ENCODE data around the gene ARHGAP12. TPM values are rescaled to one million over a fixed set of nuclear protein-coding genes. Genes with fewer than 3 reads are reported as not detected.
"Not testable (repeated sequence)": the region's sequence is repeated elsewhere in the genome, so short reads cannot be mapped to it uniquely, and the experiment has no call there.

Gene ARHGAP12
- total RNA-seq, 1 experiment from 2014 or later = 25.8 TPM

DNA sequence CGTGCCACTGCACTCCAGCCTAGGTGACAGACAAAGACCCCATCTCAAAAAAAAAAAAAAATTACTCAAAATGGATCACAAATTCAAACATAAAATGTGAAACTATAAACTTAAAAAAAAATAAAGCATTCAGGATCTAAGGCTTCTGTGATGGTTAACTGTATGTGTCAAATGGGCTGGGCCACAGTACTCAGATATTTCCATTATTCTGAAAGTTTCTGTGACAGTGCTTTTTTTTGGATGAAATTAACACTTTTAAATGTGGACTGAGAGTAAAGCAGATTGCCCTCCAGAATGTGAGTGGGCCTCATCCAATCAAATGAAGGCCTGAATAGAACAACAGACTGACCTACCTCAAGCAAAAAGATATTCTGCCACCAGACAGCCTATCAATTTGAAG is 26.0 kb downstream of the ARHGAP12 start:
- peaks cover 3% of the 10 kb centered on the region; the same call in 1 of the 2 replicates for H3K9me3 ChIP-seq (replicated peaks)
- peaks cover 4% of the 10 kb centered on the region for H3K36me3 ChIP-seq
- H3K4me3 ChIP-seq = no peak overlapping the region
- DNase-seq (ENCODE audit: low read depth in 1 of 2, low spot score in 2 of 2) = no peak
- no peaks in the 10 kb centered on the region for H3K4me1 ChIP-seq (replicated peaks)
- H3K27me3 ChIP-seq (replicated peaks) = no peaks in the 10 kb centered on the region
- H3K27ac ChIP-seq = no peak overlapping the region

- 0 out of 2 replicates have a peak, but pooled peaks cover 3% of the 10 kb centered on the region for H3K9me3 ChIP-seq (replicated peaks)
- no peak overlapping the region for H3K4me3 ChIP-seq
- no peaks in the 10 kb centered on the region for H3K27me3 ChIP-seq (replicated peaks)
- H3K27ac ChIP-seq = no peak overlapping the region
- peaks cover 4% of the 10 kb centered on the region; the same call in 1 of the 2 replicates for H3K36me3 ChIP-seq
- H3K4me1 ChIP-seq (replicated peaks) = no peaks in the 10 kb centered on the region
- no peak for DNase-seq (ENCODE audit: low read depth in 1 of 2, low spot score in 2 of 2)
Observed at GRCh38 chr10:31897506-31897905, 31.1 kb downstream of the ARHGAP12 start.

DNA sequence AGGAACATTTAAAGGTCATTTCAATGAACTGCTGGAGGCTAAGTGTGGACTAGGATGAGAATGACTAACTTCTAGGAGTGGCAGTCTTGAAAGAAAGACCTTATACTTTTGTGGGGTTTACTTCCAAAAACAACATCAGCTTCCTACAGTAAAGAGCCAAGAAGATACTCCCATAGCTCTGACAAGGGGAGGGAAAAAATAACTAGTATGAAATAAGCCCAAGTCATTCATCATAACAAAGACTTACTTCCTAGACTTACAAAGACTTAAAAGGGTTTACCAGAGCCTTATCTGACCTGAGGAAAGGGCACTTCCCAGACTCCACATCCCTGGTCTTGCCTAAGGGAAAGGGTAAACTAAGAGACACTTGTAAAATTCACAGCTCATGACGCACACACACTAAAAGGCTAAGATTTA is 31.7 kb downstream of the ARHGAP12 start:
- H3K4me1 ChIP-seq (replicated peaks) = no peaks in the 10 kb centered on the region
- no peak overlapping the region for H3K27ac ChIP-seq
- DNase-seq (ENCODE audit: low read depth in 1 of 2, low spot score in 2 of 2) = no peak
- H3K36me3 ChIP-seq = peaks cover 4% of the 10 kb centered on the region; the same call in 1 of the 2 replicates
- no peak overlapping the region for H3K4me3 ChIP-seq
- H3K9me3 ChIP-seq (replicated peaks) = 0 out of 2 replicates have a peak, but pooled peaks cover 3% of the 10 kb centered on the region
- H3K27me3 ChIP-seq (replicated peaks) = no peaks in the 10 kb centered on the region

GRCh38 chr10:31895722-31896121 is 32.9 kb downstream of the ARHGAP12 start:
- not testable (repeated sequence) for H3K36me3 ChIP-seq; H3K27me3 ChIP-seq (replicated peaks); H3K4me3 ChIP-seq; H3K9me3 ChIP-seq (replicated peaks); DNase-seq (ENCODE audit: low read depth in 1 of 2, low spot score in 2 of 2); H3K27ac ChIP-seq; H3K4me1 ChIP-seq (replicated peaks)

DNA sequence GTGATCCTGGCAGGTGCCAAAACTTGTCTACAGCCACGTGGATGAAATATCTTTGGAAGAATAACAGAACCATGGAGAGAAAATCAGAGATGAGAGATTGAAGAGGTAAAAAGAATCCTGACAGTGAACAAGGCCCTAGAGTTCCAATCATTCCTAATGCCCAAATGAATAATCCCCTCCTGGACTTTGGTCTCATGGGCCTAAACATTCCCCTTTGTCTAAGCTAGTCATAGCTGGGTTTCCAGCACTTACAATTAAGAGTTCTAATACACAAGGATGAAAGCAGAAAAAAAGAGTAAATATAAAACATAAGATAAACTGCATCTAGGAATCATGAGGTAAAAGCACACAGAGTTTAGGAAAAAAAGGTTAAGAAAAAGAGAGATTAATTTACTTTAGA is 40.2 kb downstream of the ARHGAP12 start:
- Histone ChIP-seq H3K27me3 (replicated peaks) (no peaks in the 10 kb centered on the region), H3K4me3 (no peak overlapping the region), H3K4me1 (replicated peaks) (no peaks in the 10 kb centered on the region), H3K27ac (no peak overlapping the region), H3K36me3 (no peaks in the 10 kb centered on the region), H3K9me3 (replicated peaks) (no peaks in the 10 kb centered on the region)
- no peak for DNase-seq (ENCODE audit: low read depth in 1 of 2, low spot score in 2 of 2)

DNA sequence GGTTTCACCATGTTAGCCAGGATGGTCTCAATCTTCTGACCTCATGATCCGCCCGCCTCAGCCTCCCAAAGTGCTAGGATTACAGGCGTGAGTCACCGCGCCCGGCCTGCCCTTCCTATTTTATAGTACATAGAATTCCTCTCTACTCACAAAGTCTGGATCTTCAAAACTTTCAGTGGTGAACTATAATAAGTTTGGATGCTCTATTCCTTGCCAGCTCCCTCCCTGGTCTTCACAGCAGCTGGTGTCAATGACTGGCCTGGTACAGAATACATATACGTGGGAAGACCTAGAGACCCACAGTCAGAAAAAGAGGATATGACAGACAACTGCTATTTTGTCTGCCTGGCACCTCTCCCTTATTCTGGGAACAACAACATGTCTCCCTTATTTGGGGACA is 40.8 kb downstream of the ARHGAP12 start:
- no peak overlapping the region for H3K27ac ChIP-seq
- no peaks in the 10 kb centered on the region for H3K36me3 ChIP-seq
- no peaks in the 10 kb centered on the region for H3K9me3 ChIP-seq (replicated peaks)
- no peak overlapping the region for H3K4me3 ChIP-seq
- no peak for DNase-seq (ENCODE audit: low read depth in 1 of 2, low spot score in 2 of 2)
- no peaks in the 10 kb centered on the region for H3K4me1 ChIP-seq (replicated peaks)
- H3K27me3 ChIP-seq (replicated peaks) = no peaks in the 10 kb centered on the region

DNA sequence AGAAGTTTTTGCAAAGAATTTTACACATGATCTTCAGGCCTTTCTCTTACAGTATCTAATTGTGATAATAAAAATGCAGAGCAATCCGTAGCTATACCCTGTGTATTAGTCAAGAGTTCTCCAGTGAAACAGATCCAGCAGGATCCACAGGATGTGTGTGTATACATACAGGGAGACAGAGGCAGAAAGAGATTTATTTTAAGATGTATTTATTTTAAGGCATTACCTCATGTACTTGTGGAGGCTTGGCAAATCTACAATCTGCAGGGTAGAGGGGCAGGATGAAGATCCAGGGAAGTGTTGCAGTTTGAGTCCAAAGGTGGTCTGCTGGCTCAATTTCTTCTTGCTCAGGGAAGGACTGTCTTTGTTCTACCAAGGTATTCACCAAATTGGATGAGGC is 41.7 kb downstream of the ARHGAP12 start:
- DNase-seq (ENCODE audit: low read depth in 1 of 2, low spot score in 2 of 2) = no peak
- Histone ChIP-seq H3K27ac (no peak overlapping the region), H3K4me3 (no peak overlapping the region), H3K9me3 (replicated peaks) (no peaks in the 10 kb centered on the region), H3K27me3 (replicated peaks) (no peaks in the 10 kb centered on the region), H3K36me3 (no peaks in the 10 kb centered on the region), H3K4me1 (replicated peaks) (no peaks in the 10 kb centered on the region)

GRCh38 chr10:31885971-31886370 is 42.7 kb downstream of the ARHGAP12 start:
- H3K27ac ChIP-seq = no peak overlapping the region
- no peaks in the 10 kb centered on the region for H3K9me3 ChIP-seq (replicated peaks)
- DNase-seq (ENCODE audit: low read depth in 1 of 2, low spot score in 2 of 2) = no peak
- H3K36me3 ChIP-seq = no peaks in the 10 kb centered on the region
- H3K4me1 ChIP-seq (replicated peaks) = no peaks in the 10 kb centered on the region
- H3K4me3 ChIP-seq = no peak overlapping the region
- no peaks in the 10 kb centered on the region for H3K27me3 ChIP-seq (replicated peaks)

- H3K4me3 ChIP-seq = no peak overlapping the region
- DNase-seq (ENCODE audit: low read depth in 1 of 2, low spot score in 2 of 2) = no peak
- no peak overlapping the region for H3K27ac ChIP-seq
- H3K9me3 ChIP-seq (replicated peaks) = no peaks in the 10 kb centered on the region
- no peaks in the 10 kb centered on the region for H3K4me1 ChIP-seq (replicated peaks)
- no peaks in the 10 kb centered on the region for H3K36me3 ChIP-seq
- H3K27me3 ChIP-seq (replicated peaks) = no peaks in the 10 kb centered on the region
Observed at GRCh38 chr10:31884386-31884785, 44.2 kb downstream of the ARHGAP12 start.

- H3K4me3 ChIP-seq = no peak overlapping the region
- no peaks in the 10 kb centered on the region for H3K9me3 ChIP-seq (replicated peaks)
- H3K27ac ChIP-seq = no peak overlapping the region
- H3K27me3 ChIP-seq (replicated peaks) = no peaks in the 10 kb centered on the region
- no peaks in the 10 kb centered on the region for H3K4me1 ChIP-seq (replicated peaks)
- no peak for DNase-seq (ENCODE audit: low read depth in 1 of 2, low spot score in 2 of 2)
- no peaks in the 10 kb centered on the region for H3K36me3 ChIP-seq
Observed at GRCh38 chr10:31883397-31883796, 45.2 kb downstream of the ARHGAP12 start.

DNA sequence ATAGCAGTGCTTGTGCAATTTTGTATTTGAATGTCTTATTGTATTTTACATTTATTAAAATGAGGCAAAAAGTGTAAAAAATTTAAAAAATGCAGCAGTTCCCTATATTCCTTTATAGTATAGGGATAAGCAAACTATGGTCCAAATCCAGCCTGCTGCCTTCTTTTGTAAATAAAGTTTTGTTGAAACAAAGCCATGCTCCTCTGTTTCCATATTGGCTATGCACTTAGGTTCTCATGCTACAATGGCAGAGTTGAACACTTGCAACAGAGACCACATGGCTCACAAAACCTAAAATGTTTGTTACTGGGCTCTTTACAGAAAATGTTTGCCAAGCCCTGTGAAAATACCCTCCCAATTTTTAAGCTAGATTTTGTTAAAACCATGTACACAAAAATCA is 50.1 kb downstream of the ARHGAP12 start:
- no peak overlapping the region for H3K4me3 ChIP-seq
- H3K4me1 ChIP-seq (replicated peaks) = no peaks in the 10 kb centered on the region
- H3K27me3 ChIP-seq (replicated peaks) = no peaks in the 10 kb centered on the region
- no peak overlapping the region for H3K27ac ChIP-seq
- H3K36me3 ChIP-seq = no peaks in the 10 kb centered on the region
- DNase-seq (ENCODE audit: low read depth in 1 of 2, low spot score in 2 of 2) = no peak
- no peaks in the 10 kb centered on the region for H3K9me3 ChIP-seq (replicated peaks)

- no peaks in the 10 kb centered on the region for H3K36me3 ChIP-seq
- DNase-seq (ENCODE audit: low read depth in 1 of 2, low spot score in 2 of 2) = no peak
Observed at GRCh38 chr10:31876652-31877352, 51.8 kb downstream of the ARHGAP12 start.

GRCh38 chr10:31875608-31876007 is 53.0 kb downstream of the ARHGAP12 start:
- Histone ChIP-seq H3K27me3 (replicated peaks) (no peaks in the 10 kb centered on the region), H3K4me1 (replicated peaks) (no peaks in the 10 kb centered on the region), H3K36me3 (no peaks in the 10 kb centered on the region), H3K4me3 (no peak overlapping the region), H3K27ac (no peak overlapping the region), H3K9me3 (replicated peaks) (no peaks in the 10 kb centered on the region)
- DNase-seq (ENCODE audit: low read depth in 1 of 2, low spot score in 2 of 2) = no peak

More at GRCh38 chr10:31876652-31877352, 51.8 kb downstream of the ARHGAP12 start:
- no peak overlapping the region for H3K27ac ChIP-seq
- H3K27me3 ChIP-seq (replicated peaks) = no peaks in the 10 kb centered on the region
- no peaks in the 10 kb centered on the region for H3K9me3 ChIP-seq (replicated peaks)
- H3K4me3 ChIP-seq = no peak overlapping the region
- no peaks in the 10 kb centered on the region for H3K4me1 ChIP-seq (replicated peaks)

DNA sequence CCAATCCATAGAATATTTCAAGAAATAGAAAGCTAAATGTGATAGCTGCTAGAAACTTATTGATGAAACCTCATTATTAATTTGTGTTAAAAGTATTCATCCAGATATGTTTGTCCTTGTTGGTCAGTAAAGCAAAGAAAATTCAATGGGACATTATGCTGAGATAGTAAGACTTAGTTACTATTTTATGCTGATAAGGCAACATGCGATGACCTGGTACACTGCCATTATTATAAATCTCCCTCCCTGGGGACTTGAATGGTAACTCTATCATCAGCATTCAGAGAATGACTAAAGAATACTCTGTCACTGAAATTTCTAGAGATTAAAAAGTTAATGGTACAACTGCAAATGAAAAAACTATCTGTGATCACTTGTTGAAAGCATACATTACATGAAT is 54.9 kb downstream of the ARHGAP12 start:
- no peak overlapping the region for H3K27ac ChIP-seq
- no peak for DNase-seq (ENCODE audit: low read depth in 1 of 2, low spot score in 2 of 2)
- no peaks in the 10 kb centered on the region for H3K4me1 ChIP-seq (replicated peaks)
- no peaks in the 10 kb centered on the region for H3K36me3 ChIP-seq
- H3K9me3 ChIP-seq (replicated peaks) = no peaks in the 10 kb centered on the region
- no peaks in the 10 kb centered on the region for H3K27me3 ChIP-seq (replicated peaks)
- H3K4me3 ChIP-seq = no peak overlapping the region

All from SJSA1 (cell line).